HG02763 (cell line): Measurements from ENCODE around the gene ARHGAP22.

Experiments
- ATAC-seq: cut with Tn5 transposase; IDR thresholded peaks from one replicate; pipeline ENCODE4 v1.9.1; 2021; ENCODE audit warnings: mild to moderate bottlenecking, moderate library complexity; ENCODE audit not compliant: unreplicated experiment

The ARHGAP22 gene

GRCh38 chr10:48634198-48634983 lies 29.5 kb upstream of the ARHGAP22 start:
- ATAC-seq = peak; percentile 97

- no peak for ATAC-seq
These were observed 28.7 kb upstream of the ARHGAP22 start for GRCh38 chr10:48633381-48634197.

GRCh38 chr10:48632166-48632565 lies 27.3 kb upstream of the ARHGAP22 start:
- no peak for ATAC-seq

GRCh38 chr10:48627984-48628609 lies 23.2 kb upstream of the ARHGAP22 start:
- ATAC-seq = no peak

- ATAC-seq = no peak
These were observed 22.3 kb upstream of the ARHGAP22 start for GRCh38 chr10:48626986-48627731.

GRCh38 chr10:48626447-48626846 lies 21.6 kb upstream of the ARHGAP22 start:
- no peak for ATAC-seq

GRCh38 chr10:48625826-48626134 lies 20.9 kb upstream of the ARHGAP22 start:
- ATAC-seq = no peak

- ATAC-seq = no peak
These were observed 18.8 kb upstream of the ARHGAP22 start for GRCh38 chr10:48623607-48624132.

- ATAC-seq = no peak
These were observed 18.1 kb upstream of the ARHGAP22 start for GRCh38 chr10:48623009-48623408.

- no peak for ATAC-seq
These were observed 15.8 kb upstream of the ARHGAP22 start for GRCh38 chr10:48620719-48621118.

GRCh38 chr10:48616436-48616835 lies 11.6 kb upstream of the ARHGAP22 start:
- ATAC-seq = no peak

GRCh38 chr10:48614481-48615390 lies 9.9 kb upstream of the ARHGAP22 start:
- ATAC-seq = no peak

GRCh38 chr10:48613016-48613415 lies 8.1 kb upstream of the ARHGAP22 start:
- no peak for ATAC-seq

- no peak for ATAC-seq
These were observed 7.5 kb upstream of the ARHGAP22 start for GRCh38 chr10:48612236-48612943.

- ATAC-seq = no peak
These were observed 6.3 kb upstream of the ARHGAP22 start for GRCh38 chr10:48611133-48611532.

GRCh38 chr10:48610585-48611093 lies 5.8 kb upstream of the ARHGAP22 start:
- ATAC-seq = no peak

GRCh38 chr10:48609899-48610584 lies 5.2 kb upstream of the ARHGAP22 start:
- ATAC-seq = no peak

- no peak for ATAC-seq
These were observed 4.6 kb upstream of the ARHGAP22 start for GRCh38 chr10:48609441-48609840.
